Right lobe of liver (tissue), 4 donors: ENCODE data around the gene NUP214.

Experiments
- POLR2A ChIP-seq: fragments of 450-650 bp; IDR thresholded peaks from one replicate; pipeline ENCODE4 v1.6.1; 2017; ENCODE audit warnings: antibody characterized with exemption, mild to moderate bottlenecking
- TF ChIP-seq, protein P1 (sequence below), 4 donors: fragments of 200-600 bp in 3 of 4; fragments of 450-650 bp in 1 of 4; IDR thresholded peaks; one replicate each; pipeline versions ENCODE4 v1.5.1 to v1.8.0; 2016 to 2022; ENCODE audit warnings: antibody characterized with exemption in 4 of 4, mild to moderate bottlenecking in 2 of 4
- donor health status: DM: no; HTN: no; CAD: no.
- donor health status: DM: no; HTN: no; CAD: no.
- donor health status: DM: no; HTN: yes; CAD: no.

GRCh38 chr9:131273856-131274673 is 148.7 kb downstream of the NUP214 start:
- TF ChIP-seq, protein P1, sequence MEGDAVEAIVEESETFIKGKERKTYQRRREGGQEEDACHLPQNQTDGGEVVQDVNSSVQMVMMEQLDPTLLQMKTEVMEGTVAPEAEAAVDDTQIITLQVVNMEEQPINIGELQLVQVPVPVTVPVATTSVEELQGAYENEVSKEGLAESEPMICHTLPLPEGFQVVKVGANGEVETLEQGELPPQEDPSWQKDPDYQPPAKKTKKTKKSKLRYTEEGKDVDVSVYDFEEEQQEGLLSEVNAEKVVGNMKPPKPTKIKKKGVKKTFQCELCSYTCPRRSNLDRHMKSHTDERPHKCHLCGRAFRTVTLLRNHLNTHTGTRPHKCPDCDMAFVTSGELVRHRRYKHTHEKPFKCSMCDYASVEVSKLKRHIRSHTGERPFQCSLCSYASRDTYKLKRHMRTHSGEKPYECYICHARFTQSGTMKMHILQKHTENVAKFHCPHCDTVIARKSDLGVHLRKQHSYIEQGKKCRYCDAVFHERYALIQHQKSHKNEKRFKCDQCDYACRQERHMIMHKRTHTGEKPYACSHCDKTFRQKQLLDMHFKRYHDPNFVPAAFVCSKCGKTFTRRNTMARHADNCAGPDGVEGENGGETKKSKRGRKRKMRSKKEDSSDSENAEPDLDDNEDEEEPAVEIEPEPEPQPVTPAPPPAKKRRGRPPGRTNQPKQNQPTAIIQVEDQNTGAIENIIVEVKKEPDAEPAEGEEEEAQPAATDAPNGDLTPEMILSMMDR (IDR thresholded peaks at IDR 0.05), result no peak
- no peak for TF ChIP-seq POLR2A
